Keratinocyte (primary cell): ENCODE data around the gene ETV3L. TPM values are rescaled to one million over a fixed set of nuclear protein-coding genes. Genes with fewer than 3 reads are reported as not detected.

Experiments
- DNase-seq: peaks from one replicate; pipeline ENCODE4 v3.0.0-alpha.2; 2011; ENCODE audit warnings: low read depth, missing footprints, low spot score
- FAIRE-seq: peaks from 2 replicates; lab custom pipeline; 2011; peaks lifted over from hg19 to GRCh38; lab: Jason Lieb, UNC
- H2AFZ ChIP-seq: 2 replicates; pipeline ENCODE4 v1.6.0; 2012; ENCODE audit warnings: low read length, control low read depth, inconsistent platforms; ENCODE audit not compliant: control insufficient read depth
- H3K27ac ChIP-seq: 2 replicates; pipeline ENCODE4 v1.5.1; 2011; ENCODE audit warnings: low read length; ENCODE audit not compliant: control insufficient read depth, insufficient read depth
- H3K27me3 ChIP-seq: 3 replicates; pipeline ENCODE4 v1.6.0; 2011; ENCODE audit warnings: low read length; ENCODE audit not compliant: control insufficient read depth, insufficient read depth; ENCODE audit errors: extremely low read depth
- H3K36me3 ChIP-seq, 2 experiments: 2 replicates in 1 of 2; 3 replicates in 1 of 2; pipeline ENCODE4 v1.5.1; 2011; ENCODE audit warnings: low read length in 2 of 2, mild to moderate bottlenecking in 1 of 2; ENCODE audit not compliant: control insufficient read depth in 2 of 2, insufficient read depth in 2 of 2; ENCODE audit errors: extremely low read depth in 1 of 2
- H3K4me1 ChIP-seq: 3 replicates; pipeline ENCODE4 v1.5.1; 2011; ENCODE audit warnings: low read length; ENCODE audit not compliant: control insufficient read depth, insufficient read depth; ENCODE audit errors: extremely low read depth
- H3K4me2 ChIP-seq: 3 replicates; pipeline ENCODE4 v1.6.0; 2011; ENCODE audit warnings: low read depth, low read length; ENCODE audit not compliant: control insufficient read depth, insufficient read depth; ENCODE audit errors: extremely low read depth
- H3K4me3 ChIP-seq, 3 experiments: fragments of 200-600 bp in 1 of 3; sonication (generic) in 1 of 3; 2 replicates in 2 of 3; 3 replicates in 1 of 3; pipeline ENCODE4 v1.5.1; 2011 to 2016; ENCODE audit warnings: low read length in 3 of 3, mild to moderate bottlenecking in 3 of 3, control low read depth in 2 of 3, inconsistent platforms in 1 of 3, low read depth in 1 of 3, mixed read lengths in 1 of 3, mixed run types in 1 of 3, moderate library complexity in 1 of 3; ENCODE audit not compliant: control insufficient read depth in 2 of 3, insufficient read depth in 2 of 3; ENCODE audit errors: extremely low read depth in 1 of 3
- H3K79me2 ChIP-seq: 2 replicates; pipeline ENCODE4 v1.6.0; 2012; ENCODE audit warnings: low read length; ENCODE audit not compliant: control insufficient read depth, insufficient read depth
- H3K9ac ChIP-seq: 3 replicates; pipeline ENCODE4 v1.6.0; 2011; ENCODE audit warnings: low read length; ENCODE audit not compliant: control insufficient read depth, insufficient read depth; ENCODE audit errors: extremely low read depth
- H3K9me1 ChIP-seq: 3 replicates; pipeline ENCODE4 v1.6.0; 2011; ENCODE audit warnings: low read length; ENCODE audit not compliant: control insufficient read depth, insufficient read depth; ENCODE audit errors: extremely low read depth
- H3K9me3 ChIP-seq: 2 replicates; pipeline ENCODE4 v1.5.1; 2012; ENCODE audit warnings: low read depth, low read length; ENCODE audit not compliant: control insufficient read depth
- H4K20me1 ChIP-seq: 3 replicates; pipeline ENCODE4 v1.6.0; 2011; ENCODE audit warnings: low read length; ENCODE audit not compliant: control insufficient read depth, insufficient read depth; ENCODE audit errors: extremely low read depth
- CTCF ChIP-seq, 3 experiments: IDR thresholded peaks in 1 of 3; conservative IDR thresholded peaks in 1 of 3; optimal IDR thresholded peaks in 1 of 3; 2 replicates in 2 of 3; 3 replicates in 1 of 3; pipeline versions ENCODE3 to v1.5.1; 2011; ENCODE audit warnings: low read length in 3 of 3, mild to moderate bottlenecking in 3 of 3, moderate library complexity in 2 of 3, control low read depth in 1 of 3, inconsistent platforms in 1 of 3; ENCODE audit not compliant: insufficient read depth in 2 of 3; ENCODE audit errors: extremely low read depth in 1 of 3
- EZH2 ChIP-seq: IDR thresholded peaks from one replicate; pipeline ENCODE4 v1.6.1; 2012; ENCODE audit warnings: inconsistent platforms, mild to moderate bottlenecking, low read length, moderate library complexity
- dilution Hi-C: fragments of 300-500 bp; cut with MboI; formaldehyde crosslinking; loops from one replicate; pipeline ENCODE4 v1.7.0; 2020; ENCODE audit warnings: low sequenced_read_pairs; ENCODE audit not compliant: extremely low pct_ligation_motif_present
- polyA plus RNA-seq, 5 experiments: library from polyadenylated mRNA; depleted of rRNA in 3 of 5; stranded (reverse) in 3 of 5; stranded (forward) in 1 of 5; unstranded in 1 of 5; fragments of >200 nt; gene quantifications; 1 replicate in 1 of 5; 2 replicates in 3 of 5; 3 replicates in 1 of 5; pipeline versions ENCODE4 v1.2.1 to v1.2.3, GENCODE V29; 2011 to 2012; ENCODE audit warnings: missing spikeins in 2 of 5, low read depth in 1 of 5, low replicate concordance in 1 of 5

The ETV3L gene
- polyA plus RNA-seq, 1 donor (not counting 4 experiments of a cell fraction or from before 2014, with no cell fraction given) = not detected

DNA sequence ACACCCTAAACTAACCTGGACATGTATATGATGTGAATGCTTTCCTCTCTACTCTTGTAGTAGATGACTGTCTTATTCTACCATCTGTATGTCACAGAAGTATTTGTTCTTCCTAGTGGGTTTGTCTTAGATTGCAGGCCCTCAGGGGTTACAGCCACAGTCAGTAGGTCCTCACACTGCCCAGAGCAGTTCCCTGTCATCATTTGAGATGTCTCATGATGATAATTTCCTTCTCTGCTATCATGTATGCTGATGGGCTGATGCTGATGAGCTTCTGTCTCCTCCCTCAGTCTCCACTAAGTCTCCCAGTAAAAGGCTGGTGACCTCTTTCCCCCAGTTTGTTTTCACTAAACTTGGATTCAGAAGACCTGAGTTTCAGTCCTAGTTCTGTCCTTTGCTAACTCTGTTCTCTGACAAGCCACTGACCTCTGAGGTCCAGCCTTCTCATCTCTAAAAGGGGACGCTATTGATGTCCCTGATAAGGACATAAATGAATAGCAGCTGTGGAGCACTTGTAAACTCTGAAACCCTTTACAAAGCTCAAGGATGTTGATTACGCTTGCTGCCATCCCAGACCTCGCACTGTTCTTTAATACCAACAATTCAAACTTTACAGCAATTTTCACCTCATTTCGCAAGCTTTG, 41.7 kb upstream of the ETV3L start:
- Histone ChIP-seq H3K4me1 (peaks cover 40% of the 10 kb centered on the region), H2AFZ (no peak overlapping the region), H3K36me3 (no peaks in the 10 kb centered on the region), H3K27me3 (no peaks in the 10 kb centered on the region), H3K4me2 (no peak overlapping the region), H3K79me2 (peaks cover 18% of the 10 kb centered on the region), H3K27ac (no peak overlapping the region), H4K20me1 (no peaks in the 10 kb centered on the region), H3K9ac (no peak overlapping the region), H3K4me3 (no peak overlapping the region), H3K9me3 (no peaks in the 10 kb centered on the region), H3K9me1 (no peaks in the 10 kb centered on the region)
- TF ChIP-seq CTCF (optimal IDR thresholded peaks at IDR 0.05 in 1 of 3, IDR thresholded peaks at IDR 0.05 in 1 of 3, conservative IDR thresholded peaks at IDR 0.05 in 1 of 3; ENCODE audit: extremely low read depth in 1 of 3, insufficient read depth in 2 of 3, low read length in 3 of 3) (no peak), EZH2 (no peak)
- DNase-seq (no peak), FAIRE-seq (no peak)
- dilution Hi-C loops = no loop called here

DNA sequence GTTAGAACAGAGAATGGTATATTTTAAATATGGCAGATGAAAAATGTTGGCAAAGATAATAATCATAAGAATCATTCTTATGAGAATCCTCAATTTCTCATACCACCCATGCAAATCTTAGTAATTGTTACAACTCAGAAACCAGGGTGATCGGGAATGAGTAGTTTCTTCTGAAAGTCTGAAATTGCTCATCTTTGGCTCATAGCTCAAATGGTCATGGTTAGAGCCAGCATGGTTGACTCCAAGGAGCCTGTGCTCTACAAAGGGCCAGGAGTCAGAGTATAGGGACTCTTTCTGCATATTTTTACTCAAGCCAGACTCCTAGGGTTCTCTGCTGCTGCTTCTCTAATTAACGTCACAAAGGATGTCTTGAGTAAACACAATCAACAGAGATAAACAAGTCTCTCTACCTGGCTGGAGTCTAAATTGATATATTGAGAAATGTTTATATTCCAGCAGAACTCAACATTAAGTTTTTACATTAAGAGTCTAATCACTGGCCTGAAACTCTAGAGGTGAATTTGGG, 40.5 kb upstream of the ETV3L start:
- Histone ChIP-seq H3K4me3 (no peak overlapping the region), H3K4me2 (no peak overlapping the region), H3K27ac (no peak overlapping the region), H3K36me3 (peaks cover 0 to 6% of the 10 kb centered on the region in 2 experiments), H4K20me1 (no peaks in the 10 kb centered on the region), H3K4me1 (peaks cover 43% of the 10 kb centered on the region), H3K9ac (no peak overlapping the region), H3K79me2 (peaks cover 25% of the 10 kb centered on the region), H3K27me3 (no peaks in the 10 kb centered on the region), H2AFZ (no peak overlapping the region), H3K9me1 (no peaks in the 10 kb centered on the region), H3K9me3 (no peaks in the 10 kb centered on the region)
- dilution Hi-C loops = no loop called here
- TF ChIP-seq CTCF (optimal IDR thresholded peaks at IDR 0.05 in 1 of 3, IDR thresholded peaks at IDR 0.05 in 1 of 3, conservative IDR thresholded peaks at IDR 0.05 in 1 of 3; ENCODE audit: extremely low read depth in 1 of 3, insufficient read depth in 2 of 3, low read length in 3 of 3) (no peak), EZH2 (no peak)
- FAIRE-seq (no peak), DNase-seq (no peak)
